Measurements from ENCODE around the gene JOSD1.

JOSD1 gene

GRCh38 chr22:38712486-38713207, 11.9 kb upstream of the JOSD1 start:
- DNase-seq (ENCODE audit: low read depth) = no peak

- DNase-seq (ENCODE audit: low read depth) = no peak
Observed at GRCh38 chr22:38710866-38711265, 10.1 kb upstream of the JOSD1 start.

GRCh38 chr22:38710351-38710750, 9.6 kb upstream of the JOSD1 start:
- DNase-seq (ENCODE audit: low read depth) = no peak

- DNase-seq (ENCODE audit: low read depth) = no peak
Observed at GRCh38 chr22:38709306-38709705, 8.6 kb upstream of the JOSD1 start.

- DNase-seq (ENCODE audit: low read depth) = no peak
Observed at GRCh38 chr22:38707984-38708383, 7.2 kb upstream of the JOSD1 start.

- no peak for DNase-seq (ENCODE audit: low read depth)
Observed at GRCh38 chr22:38707346-38707745, 6.6 kb upstream of the JOSD1 start.

- DNase-seq (ENCODE audit: low read depth) = no peak
Observed at GRCh38 chr22:38706901-38707195, 6.1 kb upstream of the JOSD1 start.

GRCh38 chr22:38706101-38706900, 5.6 kb upstream of the JOSD1 start:
- DNase-seq (ENCODE audit: low read depth) = peak; percentile 34

GRCh38 chr22:38705235-38706100, 4.7 kb upstream of the JOSD1 start, which contains the start of gene GTPBP1:
TSS of gene GTPBP1 (plus strand) at chr22:38705944. CDS start at chr22:38705956, 12 bp downstream.
- DNase-seq (ENCODE audit: low read depth) = peak; percentile 98

GRCh38 chr22:38704654-38705234, 4.0 kb upstream of the JOSD1 start:
- DNase-seq (ENCODE audit: low read depth) = no peak

- DNase-seq (ENCODE audit: low read depth) = no peak
Observed at GRCh38 chr22:38700270-38700788, 414 bp downstream of the JOSD1 start.

GRCh38 chr22:38699784-38700183, 959 bp downstream of the JOSD1 start:
- DNase-seq (ENCODE audit: low read depth) = no peak

GRCh38 chr22:38699143-38699542, 1.6 kb downstream of the JOSD1 start:
- no peak for DNase-seq (ENCODE audit: low read depth)

GRCh38 chr22:38698407-38699094, 2.2 kb downstream of the JOSD1 start:
- no peak for DNase-seq (ENCODE audit: low read depth)

- DNase-seq (ENCODE audit: low read depth) = no peak
Observed at GRCh38 chr22:38697425-38698089, 3.2 kb downstream of the JOSD1 start.

GRCh38 chr22:38696606-38697424, 3.9 kb downstream of the JOSD1 start:
- peak; percentile 39 for DNase-seq (ENCODE audit: low read depth)

GRCh38 chr22:38694940-38695339, 5.8 kb downstream of the JOSD1 start:
- no peak for DNase-seq (ENCODE audit: low read depth)

- DNase-seq (ENCODE audit: low read depth) = no peak
Observed at GRCh38 chr22:38694049-38694448, 6.7 kb downstream of the JOSD1 start.

GRCh38 chr22:38689651-38690050, 11.1 kb downstream of the JOSD1 start:
- DNase-seq (ENCODE audit: low read depth) = no peak

- DNase-seq (ENCODE audit: low read depth) = no peak
Observed at GRCh38 chr22:38685761-38686160, 15.0 kb downstream of the JOSD1 start.

Measured in stimulated activated CD4-positive, alpha-beta T cell treated with anti-CD3 and anti-CD28 coated beads, Interleukin-2, amount 100 ng/mL, for 4 hours (primary cell).